ENCODE measurements around the gene HTR3A. TPM values are rescaled to one million over a fixed set of nuclear protein-coding genes. Genes with fewer than 3 reads are reported as not detected.

HTR3A gene
- total and polyA plus RNA-seq, 2 of the 13 experiments (the other 11 are each of a cell fraction or from before 2014, with no cell fraction given), result not detected

DNA sequence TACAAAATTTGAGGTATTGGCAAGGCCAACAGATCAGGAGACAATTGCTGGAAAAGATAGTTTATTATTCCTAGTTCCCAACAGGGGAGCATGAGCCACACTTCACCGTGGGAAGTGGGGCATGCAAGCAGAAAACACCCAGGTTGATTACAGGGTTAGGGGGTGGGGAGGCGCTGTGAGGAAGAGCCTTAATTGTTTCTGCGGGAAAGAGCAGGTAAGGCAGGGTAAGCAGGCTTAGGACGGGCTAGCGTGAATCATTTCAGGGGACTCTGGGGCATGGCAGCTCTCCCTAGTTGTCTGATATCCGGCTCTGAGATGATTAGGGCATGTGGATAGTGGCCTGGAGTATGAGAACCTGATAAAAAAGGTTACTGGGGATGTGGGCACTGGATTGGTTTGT is 20.7 kb upstream of the HTR3A start:
- 24% methylated on average over 6 of the region's 6 CpGs for WGBS (ENCODE audit: low lambda C conversion rate)
- intact Hi-C loops (cut with micrococcal nuclease; ENCODE audit: unreplicated experiment), result no loop called here
- Histone ChIP-seq H3K79me2 (ENCODE audit: insufficient read depth, low read length) (no peaks in the 10 kb centered on the region), H3K9me3 (ENCODE audit: low read length) (no peaks in the 10 kb centered on the region), H3K36me3 (replicated peaks in 1 of 2; ENCODE audit: control insufficient read depth in 1 of 2, insufficient read depth in 2 of 2, low read length in 2 of 2) (no peaks in the 10 kb centered on the region), H3K4me2 (ENCODE audit: low read depth, low read length) (no peak overlapping the region), H2AFZ (ENCODE audit: low read length) (no peak overlapping the region), H3K27ac (ENCODE audit: extremely low read length, insufficient read depth, low read length) (no peak overlapping the region), H3K9ac (ENCODE audit: insufficient read depth, low read depth, low read length) (no peak overlapping the region), H3K4me1 (ENCODE audit: insufficient read depth, low read length) (no peaks in the 10 kb centered on the region), H4K20me1 (ENCODE audit: insufficient read depth, low read length) (no peaks in the 10 kb centered on the region), H3K4me3 (replicated peaks in 1 of 3; ENCODE audit: insufficient read depth in 1 of 3, low read depth in 2 of 3, low read length in 3 of 3) (no peak overlapping the region), H3K27me3 (ENCODE audit: control insufficient read depth in 1 of 2, insufficient read depth in 2 of 2, low read length in 2 of 2) (peaks cover 0 to 24% of the 10 kb centered on the region in 2 experiments; a peak in 2 of 5 replicates)
- DNase-seq (ENCODE audit: low spot score) (no peak), ATAC-seq (no peak), FAIRE-seq (no peak)
- BruUV-seq (replicated peaks), result no TSS peak
- POLR2A ChIA-PET, result no interaction called here
- CTCF ChIA-PET (ENCODE audit: low intra/inter-chr PET ratio, low total read pairs), result no interaction called here
- in situ Hi-C loops (cut with HindIII; ENCODE audit: extremely low pct_ligation_motif_present, low pct_unique_long_range_greater_than_20kb), result no loop called here
- TF ChIP-seq ZKSCAN1 (IDR thresholded peaks at IDR 0.05; ENCODE audit: low read length) (no peak), JDP2 (CRISPR knock-in tag; IDR thresholded peaks at IDR 0.05; ENCODE audit: borderline replicate concordance) (no peak), FOSL2 (CRISPR knock-in tag; IDR thresholded peaks at IDR 0.05) (no peak), TCF7 (IDR thresholded peaks at IDR 0.05; ENCODE audit: low read depth) (no peak), CREM (IDR thresholded peaks at IDR 0.05) (no peak), CREM (CRISPR knock-in tag; IDR thresholded peaks at IDR 0.05) (no peak), HNRNPH1 (optimal IDR thresholded peaks at IDR 0.05; ENCODE audit: low read depth, low read length) (no peak), TRIM24 (CRISPR knock-in tag; IDR thresholded peaks at IDR 0.05) (no peak), ZMYM2 (CRISPR knock-in tag; IDR thresholded peaks at IDR 0.05) (no peak), CHCHD3 (CRISPR knock-in tag; IDR thresholded peaks at IDR 0.05) (no peak), ZNF292 (CRISPR knock-in tag; IDR thresholded peaks at IDR 0.05; ENCODE audit: borderline replicate concordance, low read depth) (no peak), ZFP41 (CRISPR knock-in tag; IDR thresholded peaks at IDR 0.05; ENCODE audit: borderline replicate concordance) (no peak), MAZ (IDR thresholded peaks at IDR 0.05; ENCODE audit: borderline replicate concordance, low read depth, low read length) (no peak), MAZ (CRISPR knock-in tag; IDR thresholded peaks at IDR 0.05; ENCODE audit: low read depth) (no peak)
- TF ChIP-seq, protein P1, sequence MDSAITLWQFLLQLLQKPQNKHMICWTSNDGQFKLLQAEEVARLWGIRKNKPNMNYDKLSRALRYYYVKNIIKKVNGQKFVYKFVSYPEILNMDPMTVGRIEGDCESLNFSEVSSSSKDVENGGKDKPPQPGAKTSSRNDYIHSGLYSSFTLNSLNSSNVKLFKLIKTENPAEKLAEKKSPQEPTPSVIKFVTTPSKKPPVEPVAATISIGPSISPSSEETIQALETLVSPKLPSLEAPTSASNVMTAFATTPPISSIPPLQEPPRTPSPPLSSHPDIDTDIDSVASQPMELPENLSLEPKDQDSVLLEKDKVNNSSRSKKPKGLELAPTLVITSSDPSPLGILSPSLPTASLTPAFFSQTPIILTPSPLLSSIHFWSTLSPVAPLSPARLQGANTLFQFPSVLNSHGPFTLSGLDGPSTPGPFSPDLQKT (CRISPR knock-in tag; IDR thresholded peaks at IDR 0.05; ENCODE audit: borderline replicate concordance), result no peak
- TF ChIP-seq, protein P2, sequence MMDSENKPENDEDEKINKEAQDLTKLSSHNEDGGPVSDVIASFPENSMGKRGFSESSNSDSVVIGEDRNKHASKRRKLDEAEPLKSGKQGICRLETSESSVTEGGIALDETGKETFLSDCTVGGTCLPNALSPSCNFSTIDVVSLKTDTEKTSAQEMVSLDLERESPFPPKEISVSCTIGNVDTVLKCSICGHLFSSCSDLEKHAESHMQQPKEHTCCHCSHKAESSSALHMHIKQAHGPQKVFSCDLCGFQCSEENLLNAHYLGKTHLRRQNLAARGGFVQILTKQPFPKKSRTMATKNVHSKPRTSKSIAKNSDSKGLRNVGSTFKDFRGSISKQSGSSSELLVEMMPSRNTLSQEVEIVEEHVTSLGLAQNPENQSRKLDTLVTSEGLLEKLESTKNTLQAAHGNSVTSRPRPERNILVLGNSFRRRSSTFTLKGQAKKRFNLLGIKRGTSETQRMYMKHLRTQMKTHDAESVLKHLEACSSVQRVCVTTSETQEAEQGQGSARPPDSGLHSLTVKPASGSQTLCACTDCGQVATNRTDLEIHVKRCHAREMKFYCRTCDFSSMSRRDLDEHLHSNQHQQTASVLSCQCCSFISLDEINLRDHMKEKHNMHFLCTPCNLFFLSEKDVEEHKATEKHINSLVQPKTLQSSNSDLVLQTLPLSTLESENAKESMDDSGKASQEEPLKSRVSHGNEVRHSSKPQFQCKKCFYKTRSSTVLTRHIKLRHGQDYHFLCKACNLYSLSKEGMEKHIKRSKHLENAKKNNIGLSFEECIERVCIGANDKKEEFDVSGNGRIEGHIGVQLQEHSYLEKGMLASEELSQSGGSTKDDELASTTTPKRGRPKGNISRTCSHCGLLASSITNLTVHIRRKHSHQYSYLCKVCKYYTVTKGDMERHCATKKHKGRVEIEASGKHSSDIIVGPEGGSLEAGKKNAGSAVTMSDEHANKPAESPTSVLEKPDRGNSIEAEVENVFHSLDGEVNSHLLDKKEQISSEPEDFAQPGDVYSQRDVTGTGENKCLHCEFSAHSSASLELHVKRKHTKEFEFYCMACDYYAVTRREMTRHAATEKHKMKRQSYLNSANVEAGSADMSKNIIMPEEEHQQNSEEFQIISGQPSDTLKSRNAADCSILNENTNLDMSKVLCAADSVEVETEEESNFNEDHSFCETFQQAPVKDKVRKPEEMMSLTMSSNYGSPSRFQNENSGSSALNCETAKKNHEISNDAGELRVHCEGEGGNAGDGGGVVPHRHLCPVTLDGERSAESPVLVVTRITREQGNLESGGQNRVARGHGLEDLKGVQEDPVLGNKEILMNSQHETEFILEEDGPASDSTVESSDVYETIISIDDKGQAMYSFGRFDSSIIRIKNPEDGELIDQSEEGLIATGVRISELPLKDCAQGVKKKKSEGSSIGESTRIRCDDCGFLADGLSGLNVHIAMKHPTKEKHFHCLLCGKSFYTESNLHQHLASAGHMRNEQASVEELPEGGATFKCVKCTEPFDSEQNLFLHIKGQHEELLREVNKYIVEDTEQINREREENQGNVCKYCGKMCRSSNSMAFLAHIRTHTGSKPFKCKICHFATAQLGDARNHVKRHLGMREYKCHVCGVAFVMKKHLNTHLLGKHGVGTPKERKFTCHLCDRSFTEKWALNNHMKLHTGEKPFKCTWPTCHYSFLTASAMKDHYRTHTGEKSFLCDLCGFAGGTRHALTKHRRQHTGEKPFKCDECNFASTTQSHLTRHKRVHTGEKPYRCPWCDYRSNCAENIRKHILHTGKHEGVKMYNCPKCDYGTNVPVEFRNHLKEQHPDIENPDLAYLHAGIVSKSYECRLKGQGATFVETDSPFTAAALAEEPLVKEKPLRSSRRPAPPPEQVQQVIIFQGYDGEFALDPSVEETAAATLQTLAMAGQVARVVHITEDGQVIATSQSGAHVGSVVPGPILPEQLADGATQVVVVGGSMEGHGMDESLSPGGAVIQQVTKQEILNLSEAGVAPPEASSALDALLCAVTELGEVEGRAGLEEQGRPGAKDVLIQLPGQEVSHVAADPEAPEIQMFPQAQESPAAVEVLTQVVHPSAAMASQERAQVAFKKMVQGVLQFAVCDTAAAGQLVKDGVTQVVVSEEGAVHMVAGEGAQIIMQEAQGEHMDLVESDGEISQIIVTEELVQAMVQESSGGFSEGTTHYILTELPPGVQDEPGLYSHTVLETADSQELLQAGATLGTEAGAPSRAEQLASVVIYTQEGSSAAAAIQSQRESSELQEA (CRISPR knock-in tag; IDR thresholded peaks at IDR 0.05; ENCODE audit: not compliant biosample characterization), result no peak
- TF ChIP-seq, protein P3, sequence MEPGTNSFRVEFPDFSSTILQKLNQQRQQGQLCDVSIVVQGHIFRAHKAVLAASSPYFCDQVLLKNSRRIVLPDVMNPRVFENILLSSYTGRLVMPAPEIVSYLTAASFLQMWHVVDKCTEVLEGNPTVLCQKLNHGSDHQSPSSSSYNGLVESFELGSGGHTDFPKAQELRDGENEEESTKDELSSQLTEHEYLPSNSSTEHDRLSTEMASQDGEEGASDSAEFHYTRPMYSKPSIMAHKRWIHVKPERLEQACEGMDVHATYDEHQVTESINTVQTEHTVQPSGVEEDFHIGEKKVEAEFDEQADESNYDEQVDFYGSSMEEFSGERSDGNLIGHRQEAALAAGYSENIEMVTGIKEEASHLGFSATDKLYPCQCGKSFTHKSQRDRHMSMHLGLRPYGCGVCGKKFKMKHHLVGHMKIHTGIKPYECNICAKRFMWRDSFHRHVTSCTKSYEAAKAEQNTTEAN (CRISPR knock-in tag; conservative IDR thresholded peaks at IDR 0.05), result no peak

All from HepG2 (cell line).